Esophagus muscularis mucosa (tissue), 4 donors: ENCODE results near the gene TESMIN.

Source experiments
- EP300 ChIP-seq: sonication (generic); formaldehyde crosslinking; IDR thresholded peaks from one replicate; pipeline ENCODE4 v1.6.1; 2017; ENCODE audit warnings: antibody characterized with exemption
- POLR2A ChIP-seq: fragments of 450-650 bp; IDR thresholded peaks from one replicate; pipeline ENCODE4 v1.6.1; 2017; ENCODE audit warnings: antibody characterized with exemption, moderate library complexity, mild to moderate bottlenecking, low read depth
- POLR2AphosphoS5 ChIP-seq, 2 donors: sonication (generic); formaldehyde crosslinking; IDR thresholded peaks; one replicate each; pipeline ENCODE4 v1.6.1; 2017; ENCODE audit warnings: antibody characterized with exemption in 2 of 2
- TF ChIP-seq, protein P1 (sequence below), 3 experiments: fragments of 200-600 bp in 2 of 3; fragments of 450-650 bp in 1 of 3; sonication (generic) in 2 of 3; IDR thresholded peaks; one replicate each; pipeline ENCODE4 v1.5.1; 2017 to 2019; ENCODE audit warnings: antibody characterized with exemption in 3 of 3, mild to moderate bottlenecking in 2 of 3, moderate library complexity in 1 of 3

DNA sequence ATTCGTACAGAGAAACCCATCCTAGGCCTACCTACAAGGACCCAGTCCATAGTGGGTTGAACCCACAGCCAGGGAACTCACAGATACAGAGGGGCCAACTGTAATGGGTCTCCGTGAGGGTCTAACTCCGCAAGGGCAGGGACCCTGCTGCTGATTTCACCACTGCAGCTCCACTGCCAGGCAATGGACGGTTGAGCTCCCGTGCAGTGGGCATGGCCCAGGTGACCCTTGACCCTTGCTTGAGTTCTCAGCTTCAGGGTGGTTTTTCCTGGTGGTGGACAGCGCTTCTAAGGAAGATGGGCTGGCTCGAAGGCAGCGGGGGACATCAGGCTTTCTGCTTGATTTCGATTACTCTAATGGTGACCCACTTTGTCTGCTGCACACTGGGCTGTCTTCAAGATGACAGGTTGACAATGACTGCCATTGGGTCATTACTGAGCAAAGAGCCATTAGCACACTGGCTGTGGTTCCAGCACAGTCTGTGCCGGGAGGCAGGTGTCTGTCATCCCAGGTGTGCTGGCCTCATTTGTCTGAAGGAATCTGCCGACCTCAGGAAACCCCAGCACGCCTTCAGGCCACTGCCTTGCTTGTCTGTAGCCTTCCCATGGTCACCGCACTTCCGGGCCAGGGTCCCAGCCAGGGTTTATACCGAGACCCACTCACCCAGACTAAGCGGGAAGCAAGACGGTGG is 70.6 kb downstream of the TESMIN start:
- no peak for TF ChIP-seq POLR2AphosphoS5 (IDR thresholded peaks at IDR 0.05)
- TF ChIP-seq, protein P1, sequence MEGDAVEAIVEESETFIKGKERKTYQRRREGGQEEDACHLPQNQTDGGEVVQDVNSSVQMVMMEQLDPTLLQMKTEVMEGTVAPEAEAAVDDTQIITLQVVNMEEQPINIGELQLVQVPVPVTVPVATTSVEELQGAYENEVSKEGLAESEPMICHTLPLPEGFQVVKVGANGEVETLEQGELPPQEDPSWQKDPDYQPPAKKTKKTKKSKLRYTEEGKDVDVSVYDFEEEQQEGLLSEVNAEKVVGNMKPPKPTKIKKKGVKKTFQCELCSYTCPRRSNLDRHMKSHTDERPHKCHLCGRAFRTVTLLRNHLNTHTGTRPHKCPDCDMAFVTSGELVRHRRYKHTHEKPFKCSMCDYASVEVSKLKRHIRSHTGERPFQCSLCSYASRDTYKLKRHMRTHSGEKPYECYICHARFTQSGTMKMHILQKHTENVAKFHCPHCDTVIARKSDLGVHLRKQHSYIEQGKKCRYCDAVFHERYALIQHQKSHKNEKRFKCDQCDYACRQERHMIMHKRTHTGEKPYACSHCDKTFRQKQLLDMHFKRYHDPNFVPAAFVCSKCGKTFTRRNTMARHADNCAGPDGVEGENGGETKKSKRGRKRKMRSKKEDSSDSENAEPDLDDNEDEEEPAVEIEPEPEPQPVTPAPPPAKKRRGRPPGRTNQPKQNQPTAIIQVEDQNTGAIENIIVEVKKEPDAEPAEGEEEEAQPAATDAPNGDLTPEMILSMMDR (IDR thresholded peaks at IDR 0.05) = no peak
- no peak for TF ChIP-seq POLR2A
- TF ChIP-seq EP300 = no peak
